Activated gamma-delta T cell treated with Interleukin-2 at 50 U/mL for 16 hours (primary cell): Measurements from ENCODE around the gene ST3GAL6.

Experiments
- DNase-seq: peaks from one replicate; pipeline ENCODE4 v3.0.0-alpha.2; 2020

Gene ST3GAL6

DNA sequence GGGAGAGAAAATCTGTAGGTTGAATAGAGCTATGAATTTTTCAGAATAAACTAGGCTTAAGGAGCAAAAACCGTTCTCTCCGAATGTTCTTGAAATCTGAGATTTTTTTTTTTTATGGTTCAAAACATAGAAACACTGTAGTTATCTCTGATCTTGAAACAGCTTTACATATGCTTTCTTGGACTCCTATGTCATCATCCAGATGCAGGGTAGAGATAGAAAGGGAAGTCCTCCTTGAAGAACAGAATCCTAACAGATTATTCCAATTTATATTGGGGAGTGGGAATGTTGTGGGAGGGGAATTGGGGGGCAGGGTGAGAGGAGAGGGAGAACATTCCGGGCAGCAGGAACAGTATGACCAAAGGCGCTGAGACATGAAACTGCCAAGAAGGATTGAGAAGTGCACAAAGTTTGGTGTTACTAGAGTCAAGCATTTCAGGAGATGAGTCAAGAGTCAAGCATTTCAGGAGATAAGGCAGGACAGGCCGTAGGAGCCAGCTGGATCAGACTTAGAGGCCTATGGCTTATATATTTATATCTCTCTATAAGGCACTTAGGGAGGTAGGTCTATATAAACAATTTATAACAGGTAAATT, 21.9 kb upstream of the ST3GAL6 start:
- DNase-seq = no peak

DNA sequence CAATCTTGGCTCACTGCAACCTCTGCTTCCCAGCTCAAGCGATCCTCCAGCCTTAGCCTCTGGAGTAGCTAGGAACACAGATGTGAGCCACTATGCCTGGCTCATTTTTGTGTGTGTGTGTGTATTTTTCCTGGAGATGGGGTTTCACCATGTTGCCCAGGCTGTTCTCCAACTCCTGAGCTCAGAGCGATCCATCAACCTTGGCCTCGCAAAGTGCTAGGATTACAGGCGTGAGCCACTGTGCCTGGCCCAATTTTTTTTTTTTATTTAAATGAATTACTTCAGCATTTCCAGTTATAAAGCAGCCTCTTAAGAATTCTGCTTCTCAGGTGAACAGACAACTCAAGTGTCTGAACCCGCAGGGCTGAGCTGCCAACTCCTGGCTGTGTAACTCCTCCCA, 20.1 kb upstream of the ST3GAL6 start:
- DNase-seq = no peak

DNA sequence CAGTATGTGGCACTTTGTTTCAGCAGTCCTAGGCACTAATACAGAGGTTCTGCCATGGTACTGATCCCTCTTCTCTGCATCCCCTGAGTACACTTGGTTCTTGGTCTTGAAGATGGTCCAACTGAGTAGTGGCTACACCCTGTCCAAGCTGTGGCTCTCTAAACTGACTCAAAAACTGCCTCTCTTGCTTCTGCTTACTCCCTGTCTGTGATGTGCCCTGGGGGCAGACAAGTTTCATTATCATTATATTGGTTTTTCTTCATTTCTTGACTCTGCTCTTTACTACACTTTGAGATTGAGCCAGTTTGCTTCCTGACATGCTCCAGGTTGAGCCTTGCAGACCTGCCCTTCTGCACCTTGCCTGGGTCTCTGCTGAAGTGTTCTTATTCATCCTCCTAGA, 18.9 kb upstream of the ST3GAL6 start:
- DNase-seq = no peak

DNA sequence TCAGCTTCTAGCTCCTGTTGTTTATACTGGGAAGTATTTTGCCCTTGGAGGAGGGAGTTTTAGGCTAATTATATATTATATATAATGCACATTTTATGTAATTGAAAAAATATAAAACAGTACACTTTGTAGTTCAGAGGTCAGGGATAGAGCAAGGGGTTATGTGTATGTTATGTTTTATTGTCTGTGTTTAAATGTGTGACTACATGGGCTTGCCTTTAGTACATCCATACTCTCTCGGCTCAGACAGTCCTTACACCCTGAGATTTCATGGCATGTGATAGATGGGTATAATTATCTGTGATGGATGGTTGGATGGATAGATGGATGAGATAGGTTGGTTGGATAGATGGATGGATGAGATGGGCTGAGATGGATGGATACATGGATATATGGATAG, 17.4 kb upstream of the ST3GAL6 start:
- no peak for DNase-seq

- DNase-seq = no peak
Measured at GRCh38 chr3:98746122-98746521, 17.0 kb upstream of the ST3GAL6 start.

GRCh38 chr3:98746882-98747281, 16.3 kb upstream of the ST3GAL6 start:
- DNase-seq = no peak

GRCh38 chr3:98750276-98750919, 12.7 kb upstream of the ST3GAL6 start:
- DNase-seq = no peak

DNA sequence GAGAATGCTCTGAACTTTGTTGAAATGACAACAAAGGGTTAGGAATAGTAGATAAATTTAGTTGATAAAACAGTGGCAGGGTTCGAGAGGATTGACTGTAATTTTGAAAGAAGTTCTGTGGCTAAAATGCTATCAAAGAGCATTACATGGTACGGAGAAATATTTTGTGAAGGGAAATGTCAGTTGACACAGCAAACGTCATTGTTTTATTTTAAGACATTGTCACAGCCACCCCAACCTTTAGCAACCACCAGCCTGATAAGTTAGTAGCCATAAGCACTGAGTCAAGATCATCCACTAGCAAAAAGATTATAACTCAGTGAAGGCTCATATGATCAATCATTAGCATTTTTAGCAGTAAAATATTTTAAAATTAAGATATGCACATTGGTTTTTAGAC, 8.7 kb upstream of the ST3GAL6 start:
- DNase-seq = no peak

DNA sequence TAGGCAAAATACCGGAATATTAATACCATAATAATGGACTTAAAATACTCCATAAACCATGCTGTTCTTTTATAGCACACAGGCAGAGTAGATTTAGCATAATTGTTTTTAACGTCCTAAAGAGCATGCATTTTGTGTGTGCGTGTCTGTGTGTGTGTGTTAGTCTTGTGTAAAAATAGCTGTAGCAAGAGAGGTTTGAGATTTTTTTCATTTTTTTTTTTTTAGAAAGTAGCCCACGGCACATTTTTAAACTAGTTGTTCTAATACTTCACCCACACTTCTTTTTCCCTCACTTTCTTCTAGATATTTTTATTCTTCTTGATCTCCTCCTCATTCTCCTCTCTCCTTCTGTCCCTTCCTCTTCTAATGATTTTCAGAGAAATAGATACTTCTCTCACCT, 7.5 kb upstream of the ST3GAL6 start:
- DNase-seq = no peak

GRCh38 chr3:98759629-98760028, 3.5 kb upstream of the ST3GAL6 start:
- DNase-seq = no peak

GRCh38 chr3:98761643-98762229, 1.4 kb upstream of the ST3GAL6 start:
- no peak for DNase-seq

GRCh38 chr3:98763819-98764418, 779 bp downstream of the ST3GAL6 start:
- no peak for DNase-seq

DNA sequence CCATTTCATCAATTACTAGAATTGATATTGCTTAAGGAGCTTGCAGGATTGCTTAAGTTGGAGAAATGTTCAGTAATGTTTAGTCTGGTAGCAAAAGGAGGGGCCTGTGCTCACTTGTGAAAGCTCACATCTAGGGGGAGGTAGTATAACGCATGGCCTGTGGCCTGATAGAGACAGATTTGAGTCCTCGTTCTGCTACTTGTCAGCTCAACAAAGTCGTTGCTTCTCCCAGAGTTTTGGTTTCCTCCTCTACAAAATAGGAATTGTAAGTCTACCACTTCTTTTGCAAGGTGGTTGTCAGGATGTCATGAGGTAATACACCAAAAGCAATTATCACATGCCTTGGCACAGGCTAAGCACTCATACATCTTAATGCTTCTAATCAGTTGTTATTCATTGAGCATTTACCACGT, 1.3 kb downstream of the ST3GAL6 start:
- DNase-seq = no peak

DNA sequence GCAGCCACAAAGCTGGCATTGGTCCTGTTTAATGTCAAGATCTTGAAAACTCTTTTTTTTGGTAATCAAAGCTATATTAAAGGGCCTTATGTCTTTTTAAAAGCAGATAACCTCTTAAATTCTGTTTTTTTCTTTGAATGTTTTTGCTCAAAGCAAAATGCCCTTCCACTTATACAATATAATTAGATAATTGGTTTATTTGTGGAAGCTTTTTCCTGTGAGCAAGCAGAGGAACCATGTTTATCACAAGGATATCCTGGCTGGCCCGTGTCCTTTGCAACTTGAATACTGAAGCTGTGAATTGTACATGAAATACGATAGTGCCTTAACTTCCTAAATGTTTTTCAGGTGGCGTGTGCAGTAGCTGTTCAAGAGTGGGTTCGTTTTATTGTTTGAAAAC, 2.6 kb downstream of the ST3GAL6 start:
- DNase-seq = no peak

DNA sequence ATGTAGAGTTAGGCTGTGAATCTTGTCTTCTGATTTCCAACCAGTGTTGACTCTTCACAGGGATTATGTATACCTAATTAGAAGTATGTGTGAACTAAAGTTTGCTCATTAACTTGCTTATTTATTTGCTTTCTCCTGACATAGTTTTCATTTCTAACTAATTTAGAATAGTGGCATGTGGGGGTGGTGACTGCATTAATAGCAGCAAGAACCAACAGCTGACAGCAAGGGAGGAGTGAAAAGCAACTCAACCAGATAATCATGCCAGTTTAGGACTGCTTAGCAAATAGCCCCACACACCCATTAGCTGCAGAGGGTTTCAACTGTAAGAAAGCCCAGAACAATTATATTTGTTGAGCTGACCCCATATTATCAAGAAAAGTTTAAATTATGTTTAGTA, 3.8 kb downstream of the ST3GAL6 start:
- no peak for DNase-seq

DNA sequence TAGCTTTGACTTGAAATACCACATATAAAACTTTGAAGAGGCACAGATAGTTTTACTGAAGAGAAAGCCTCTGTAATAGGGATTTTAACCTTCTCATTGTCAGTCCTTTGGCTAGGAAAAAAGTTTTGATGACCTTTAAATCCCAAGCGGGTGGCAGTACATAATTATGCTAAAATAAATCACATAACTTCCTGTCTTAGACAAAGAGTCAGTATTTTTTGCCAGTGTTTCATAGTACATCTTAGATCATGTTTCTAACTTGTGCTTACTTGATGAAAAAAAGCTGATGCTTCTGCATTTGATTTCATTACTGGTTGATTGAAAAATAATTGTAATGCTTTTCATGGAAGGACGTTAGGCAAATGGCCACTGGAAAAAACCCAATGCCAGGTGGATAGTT, 5.8 kb downstream of the ST3GAL6 start:
- no peak for DNase-seq

DNA sequence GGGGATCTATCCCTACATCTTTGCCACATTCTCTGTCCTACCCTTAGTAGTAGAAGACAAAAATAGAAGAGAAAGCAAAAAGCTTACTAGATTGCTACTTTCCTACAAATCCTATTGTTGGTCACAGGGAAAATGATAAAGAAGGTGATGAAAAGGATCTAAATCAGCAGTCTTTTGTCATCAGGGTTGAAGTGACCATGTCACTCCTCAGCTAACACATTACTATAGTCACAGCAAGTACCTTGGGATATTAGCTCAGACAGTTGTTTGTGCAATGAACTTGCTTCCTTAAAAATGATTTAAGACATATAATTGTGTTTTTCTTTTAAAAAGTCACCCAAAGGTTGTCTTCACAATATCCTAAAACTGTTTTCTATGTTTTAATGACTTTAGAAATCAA, 6.3 kb downstream of the ST3GAL6 start:
- DNase-seq = no peak

DNA sequence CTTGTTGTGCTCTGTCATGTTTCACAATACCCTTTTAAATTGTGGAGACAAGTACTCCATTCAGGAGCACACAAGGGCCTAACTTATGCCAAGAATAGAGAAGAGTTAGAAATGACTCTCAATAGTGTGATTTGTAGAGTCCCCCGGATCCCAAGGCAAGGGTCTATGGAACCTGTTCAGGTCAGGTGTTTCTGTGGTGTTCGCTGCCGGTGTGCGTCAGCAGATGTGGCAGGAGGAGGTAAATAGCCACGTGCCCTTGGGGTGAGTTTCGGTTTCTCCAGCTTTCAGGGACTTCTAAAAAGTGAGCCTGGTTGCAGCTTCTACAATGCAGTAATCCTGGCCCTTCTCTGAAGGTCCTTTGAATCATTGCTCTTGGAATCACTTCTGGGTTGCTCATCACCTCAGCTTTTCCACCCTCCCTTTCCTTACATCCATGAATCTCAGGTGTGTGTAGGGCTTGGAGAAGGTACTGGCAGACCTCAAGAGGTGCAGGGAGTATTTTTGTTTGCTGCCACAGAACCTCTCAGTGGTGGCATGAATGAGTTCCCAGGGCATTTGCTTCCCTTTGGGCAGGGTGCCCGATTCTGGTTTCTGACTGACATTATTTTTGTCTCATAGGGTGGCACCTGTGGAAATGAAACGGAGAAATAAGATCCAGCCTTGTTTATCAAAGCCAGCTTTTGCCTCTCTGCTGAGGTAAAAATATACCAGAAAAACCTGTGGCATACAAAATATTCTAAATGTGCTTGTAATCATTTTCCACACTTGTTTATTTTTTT, 7.3 kb downstream of the ST3GAL6 start:
- DNase-seq = no peak

DNA sequence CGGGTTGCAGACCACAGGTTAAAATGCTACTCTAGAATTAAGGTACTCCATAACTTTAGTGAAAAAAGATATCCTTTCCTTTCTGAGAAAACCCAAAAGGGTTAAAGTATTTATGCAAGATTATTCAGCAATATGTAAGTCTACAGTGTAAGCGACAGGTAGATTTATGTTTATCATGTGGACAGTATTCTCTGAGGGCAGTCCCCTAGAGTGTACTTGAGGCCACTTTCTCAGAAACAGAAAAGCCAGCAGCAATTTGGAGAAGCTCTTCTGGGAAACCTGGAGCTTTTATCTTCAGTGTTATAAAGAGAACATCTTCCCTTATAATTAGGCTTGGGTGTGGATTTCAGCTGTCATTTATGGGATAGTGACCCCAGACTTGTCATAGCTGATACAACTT, 8.9 kb downstream of the ST3GAL6 start:
- no peak for DNase-seq

DNA sequence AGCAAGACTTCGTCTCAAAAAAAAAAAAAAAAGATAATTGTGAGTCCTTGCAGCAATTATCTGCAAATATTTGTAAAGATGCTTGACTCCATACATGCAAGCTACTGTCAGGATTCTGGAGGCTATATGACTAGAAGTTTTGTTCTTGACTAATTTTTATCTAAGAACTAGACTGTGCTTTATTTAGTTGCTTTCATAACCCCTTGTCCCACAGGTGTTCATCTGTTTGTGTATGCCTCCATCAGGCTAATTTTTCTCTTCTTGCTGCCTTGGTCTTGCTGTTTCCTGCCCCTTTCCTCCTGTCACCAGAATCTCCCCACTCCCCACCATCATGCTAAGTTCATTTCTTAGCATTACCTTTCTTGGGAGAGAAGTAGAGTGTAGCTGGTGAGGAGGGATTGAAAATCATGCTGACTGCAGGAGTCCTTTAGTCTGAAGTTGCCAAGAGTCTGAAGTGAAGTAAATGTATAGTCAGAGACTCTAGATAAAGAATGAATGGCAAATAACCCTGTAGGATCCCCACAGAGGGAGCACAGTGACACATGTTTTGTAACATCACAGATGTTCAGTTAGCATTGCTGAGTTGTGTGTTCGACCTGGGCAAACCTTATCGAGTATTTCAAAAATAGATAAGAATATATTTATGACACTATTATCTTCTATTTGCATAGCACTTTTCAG, 12.5 kb downstream of the ST3GAL6 start:
- DNase-seq = no peak

DNA sequence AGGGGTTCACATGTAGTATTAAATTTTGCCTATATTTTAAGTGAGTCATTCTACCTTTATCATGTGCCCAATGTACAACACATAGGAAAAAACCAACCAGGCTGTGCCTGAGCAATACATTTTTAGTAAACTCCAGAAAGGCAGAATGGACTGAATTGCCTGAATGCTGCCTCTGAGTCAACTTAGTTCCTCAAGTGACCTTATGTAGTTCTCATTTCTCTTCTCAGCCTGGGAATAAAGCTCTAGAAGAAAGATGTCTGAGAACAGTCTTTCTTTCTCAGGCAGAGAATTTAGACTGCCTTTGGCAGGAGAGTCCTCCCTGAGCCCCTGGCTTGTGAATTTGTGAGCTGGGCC, 13.0 kb downstream of the ST3GAL6 start:
- no peak for DNase-seq

DNA sequence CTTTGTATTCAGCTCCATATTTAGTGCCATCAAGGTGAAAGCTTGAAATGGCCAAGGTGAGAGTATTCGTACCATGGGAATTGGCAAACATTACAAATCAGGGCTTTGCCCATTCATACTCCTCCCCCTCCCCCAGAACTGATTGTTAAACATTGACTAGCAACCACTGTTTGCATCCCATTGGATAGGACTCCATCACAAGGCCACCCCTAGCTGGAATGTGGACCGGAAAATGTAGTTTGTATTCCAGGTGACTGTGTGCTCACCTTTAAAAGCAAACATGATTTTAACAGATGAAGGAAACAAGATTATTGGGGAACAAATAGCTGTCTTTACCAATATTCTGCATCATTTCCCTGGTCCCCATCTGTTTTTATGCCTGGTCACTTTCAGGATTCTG, 14.1 kb downstream of the ST3GAL6 start:
- DNase-seq = no peak

GRCh38 chr3:98777801-98778220, 14.7 kb downstream of the ST3GAL6 start:
- no peak for DNase-seq
